SK-N-SH (cell line): ENCODE measurements around the gene AP3S1. TPM values are rescaled to one million over a fixed set of nuclear protein-coding genes. Genes with fewer than 3 reads are reported as not detected.

Source experiments
- CTCF ChIA-PET: fragments of 300-600, 350-600 bp; formaldehyde crosslinking; extraction: SDS; loops from one replicate; lab custom pipeline; 2021; lab: Yijun Ruan, JAX
- POLR2A ChIA-PET: fragments of 350-600 bp; sonication (Branson Sonifier 250); formaldehyde crosslinking; extraction: SDS; loops from one replicate; lab custom pipeline; 2020; ENCODE audit warnings: antibody characterized with exemption, inconsistent platforms; lab: Yijun Ruan, JAX
- DNase-seq: peaks from one replicate; pipeline ENCODE4 v3.0.0; 2012
- H2AFZ ChIP-seq: fragments of 200-600 bp; sonication (generic); 2 replicates; pipeline ENCODE4 v1.8.1; 2016; ENCODE audit warnings: antibody characterized with exemption, mild to moderate bottlenecking, low read depth
- H3F3A ChIP-seq: fragments of 200-600 bp; sonication (generic); replicated peaks from 2 replicates; pipeline ENCODE3; 2016; ENCODE audit warnings: antibody characterized with exemption, mild to moderate bottlenecking; ENCODE audit not compliant: insufficient read depth
- H3K27ac ChIP-seq, 2 experiments: fragments of 200-500 bp in 1 of 2; fragments of 200-600 bp in 1 of 2; sonication (Bioruptor generic) in 1 of 2; sonication (generic), shearing (Covaris generic) in 1 of 2; 2 replicates each; pipeline versions ENCODE4 v1.5.1 to v1.6.1; 2014 to 2016; ENCODE audit warnings: low read depth in 2 of 2, inconsistent platforms in 1 of 2, low read length in 1 of 2, mild to moderate bottlenecking in 1 of 2, mixed read lengths in 1 of 2
- H3K27me3 ChIP-seq: fragments of 200-600 bp; sonication (generic), shearing (Covaris generic); 2 replicates; pipeline ENCODE4 v1.6.1; 2016; ENCODE audit warnings: mixed run types; ENCODE audit not compliant: insufficient read depth
- H3K36me3 ChIP-seq, 2 experiments: fragments of 200-500 bp in 1 of 2; fragments of 200-600 bp in 1 of 2; sonication (Bioruptor generic) in 1 of 2; sonication (generic) in 1 of 2; replicated peaks in 1 of 2; 2 replicates each; pipeline versions ENCODE3 to v1.5.1; 2014 to 2016; ENCODE audit warnings: low read length in 1 of 2, mild to moderate bottlenecking in 1 of 2; ENCODE audit not compliant: insufficient read depth in 2 of 2, control insufficient read depth in 1 of 2
- H3K4me1 ChIP-seq, 2 experiments: fragments of 200-500 bp in 1 of 2; fragments of 200-600 bp in 1 of 2; sonication (Bioruptor generic) in 1 of 2; sonication (generic), shearing (Covaris generic) in 1 of 2; 2 replicates each; pipeline versions ENCODE4 v1.5.1 to v1.6.1; 2014 to 2016; ENCODE audit warnings: low read depth in 1 of 2, low read length in 1 of 2, mixed run types in 1 of 2; ENCODE audit not compliant: insufficient read depth in 2 of 2, control insufficient read depth in 1 of 2
- H3K4me2 ChIP-seq: fragments of 200-600 bp; sonication (generic), shearing (Covaris generic); 2 replicates; pipeline ENCODE4 v1.6.1; 2017; ENCODE audit warnings: mixed run types
- H3K4me3 ChIP-seq, 2 experiments: fragments of 200-500 bp in 1 of 2; fragments of 200-600 bp in 1 of 2; sonication (Bioruptor generic) in 1 of 2; sonication (generic), shearing (Covaris generic) in 1 of 2; 2 replicates each; pipeline versions ENCODE4 v1.5.1 to v1.8.1; 2014 to 2016; ENCODE audit warnings: low read depth in 2 of 2, inconsistent platforms in 1 of 2, low read length in 1 of 2, mild to moderate bottlenecking in 1 of 2, mixed read lengths in 1 of 2, moderate library complexity in 1 of 2
- H3K79me2 ChIP-seq: fragments of 200-600 bp; sonication (generic); 2 replicates; pipeline ENCODE4 v1.8.1; 2017; ENCODE audit warnings: mild to moderate bottlenecking; ENCODE audit not compliant: insufficient read depth
- H3K9ac ChIP-seq: fragments of 200-600 bp; sonication (generic); 2 replicates; pipeline ENCODE4 v1.6.1; 2017; ENCODE audit warnings: mixed run types
- H3K9me2 ChIP-seq: fragments of 200-600 bp; sonication (generic); 2 replicates; pipeline ENCODE4 v1.6.1; 2017; ENCODE audit warnings: mixed run types
- H3K9me3 ChIP-seq: fragments of 200-600 bp; sonication (generic); 2 replicates; pipeline ENCODE4 v1.6.1; 2017; ENCODE audit warnings: mixed run types, mild to moderate bottlenecking, moderate library complexity
- H4K20me1 ChIP-seq: fragments of 200-600 bp; sonication (generic); 2 replicates; pipeline ENCODE4 v1.6.1; 2017; ENCODE audit warnings: mild to moderate bottlenecking, mixed run types; ENCODE audit not compliant: insufficient read depth
- CHD2 ChIP-seq: fragments of 150-350 bp; IDR thresholded peaks from 2 replicates; pipeline ENCODE4 v1.6.1; 2018; ENCODE audit warnings: low read length; ENCODE audit not compliant: partially characterized antibody
- EP300 ChIP-seq, 2 experiments: IDR thresholded peaks; 2 replicates each; pipeline versions ENCODE4 v1.4.0 to v1.6.1; 2012; ENCODE audit warnings: borderline replicate concordance in 1 of 2, low read depth in 1 of 2, low read length in 1 of 2
- FOSL2 ChIP-seq: IDR thresholded peaks from 2 replicates; pipeline ENCODE4 v1.4.0; 2012; ENCODE audit warnings: low read depth, mild to moderate bottlenecking, moderate library complexity, borderline replicate concordance
- FOXJ3 ChIP-seq: sonication (generic); formaldehyde crosslinking; IDR thresholded peaks from 2 replicates; pipeline ENCODE4 v1.5.1; 2020; ENCODE audit warnings: mild to moderate bottlenecking, missing genetic modification reagents
- FOXM1 ChIP-seq: IDR thresholded peaks from 2 replicates; pipeline ENCODE4 v1.4.0; 2012; ENCODE audit warnings: low read depth, mild to moderate bottlenecking
- GABPA ChIP-seq: IDR thresholded peaks from 2 replicates; pipeline ENCODE4 v1.4.0; 2012; ENCODE audit warnings: low read depth, mild to moderate bottlenecking
- GATA2 ChIP-seq: sonication (generic); formaldehyde crosslinking; IDR thresholded peaks from 2 replicates; pipeline ENCODE4 v1.5.0; 2020; ENCODE audit warnings: mild to moderate bottlenecking, missing genetic modification reagents
- JUND ChIP-seq: IDR thresholded peaks from 2 replicates; pipeline ENCODE4 v1.4.0; 2012
- MAX ChIP-seq: IDR thresholded peaks from 2 replicates; pipeline ENCODE4 v1.4.0; 2012; ENCODE audit warnings: low read depth
- MXI1 ChIP-seq: IDR thresholded peaks from 2 replicates; pipeline ENCODE4 v1.6.1; 2012; ENCODE audit warnings: mild to moderate bottlenecking, low read depth, low read length, improper control_type of control experiment
- NFIC ChIP-seq: IDR thresholded peaks from 2 replicates; pipeline ENCODE4 v1.4.0; 2012; ENCODE audit warnings: borderline replicate concordance
- POLR2AphosphoS5 ChIP-seq: IDR thresholded peaks from 2 replicates; pipeline ENCODE4 v1.6.1; 2012; ENCODE audit warnings: low read depth, low read length
- RAD21 ChIP-seq: IDR thresholded peaks from 2 replicates; pipeline ENCODE4 v1.6.1; 2012; ENCODE audit warnings: mild to moderate bottlenecking, low read length
- RXRA ChIP-seq: IDR thresholded peaks from 2 replicates; pipeline ENCODE4 v1.4.0; 2012; ENCODE audit warnings: low read depth, mild to moderate bottlenecking, borderline replicate concordance
- SIN3A ChIP-seq: IDR thresholded peaks from 2 replicates; pipeline ENCODE4 v1.6.1; 2012; ENCODE audit warnings: low read depth, mild to moderate bottlenecking, low read length, moderate library complexity, borderline replicate concordance
- TAF1 ChIP-seq: IDR thresholded peaks from 2 replicates; pipeline ENCODE4 v1.6.1; 2012; ENCODE audit warnings: low read depth, mild to moderate bottlenecking, low read length, moderate library complexity, borderline replicate concordance
- TCF12 ChIP-seq: IDR thresholded peaks from 2 replicates; pipeline ENCODE4 v1.4.0; 2012
- WGBS: methylation state at CpG from one replicate; pipeline ENCODE4 v1.1.6; 2017; ENCODE audit warnings: low lambda C conversion rate; 5-methylcytosine and 5-hydroxymethylcytosine counted together
- polyA plus RNA-seq, 3 experiments: library from polyadenylated mRNA; depleted of rRNA; stranded (reverse); fragments of >200 nt; gene quantifications; 2 replicates each; pipeline ENCODE4 v1.2.3, GENCODE V29; 2012
- TF ChIP-seq, protein P1 (sequence below): fragments of 200-600 bp; sonication (generic); IDR thresholded peaks from 2 replicates; pipeline ENCODE4 v1.6.1; 2017; ENCODE audit warnings: antibody characterized with exemption, mild to moderate bottlenecking, moderate library complexity
- TF ChIP-seq, protein P2 (sequence below): IDR thresholded peaks from 2 replicates; pipeline ENCODE4; 2012
- TF ChIP-seq, protein P3 (sequence below): IDR thresholded peaks from 2 replicates; pipeline ENCODE4 v1.4.0; 2012; ENCODE audit warnings: low read depth, borderline replicate concordance
- TF ChIP-seq, protein P4 (sequence below): IDR thresholded peaks from 2 replicates; pipeline ENCODE4 v1.6.1; 2012; ENCODE audit warnings: mild to moderate bottlenecking, low read depth, low read length, moderate library complexity

AP3S1 gene
- polyA plus RNA-seq, 1 of the 3 experiments (the other 2 are of a cell fraction): 21.6 TPM

DNA sequence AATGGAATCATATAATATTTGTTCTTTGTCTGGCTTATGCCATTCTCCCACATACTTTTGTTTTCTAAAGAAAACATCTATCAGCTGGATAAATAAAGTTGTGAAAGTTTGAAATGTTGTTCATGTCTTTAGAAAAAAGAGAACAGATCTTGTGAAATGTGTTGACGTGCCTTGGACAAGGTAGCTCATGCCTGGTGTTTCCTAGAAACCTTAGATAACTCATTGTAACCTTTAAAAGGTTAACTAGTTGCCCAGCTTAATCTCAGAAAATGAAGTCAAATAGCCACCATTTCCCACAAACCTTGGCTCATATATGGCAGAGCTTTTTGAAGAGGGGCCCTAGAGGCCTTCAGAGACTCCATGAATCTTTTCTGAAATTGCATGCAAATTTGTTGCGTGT is 40.6 kb upstream of the AP3S1 start:
- 81% methylated on average over 2 of the region's 2 CpGs for WGBS
- Histone ChIP-seq H3K9me2 (no peaks in the 10 kb centered on the region), H3K36me3 (no peaks in the 10 kb centered on the region), H3K9me3 (no peaks in the 10 kb centered on the region), H4K20me1 (no peaks in the 10 kb centered on the region), H3K27ac (no peak overlapping the region), H2AFZ (no peak overlapping the region), H3K27me3 (no peaks in the 10 kb centered on the region), H3K4me1 (no peaks in the 10 kb centered on the region; a peak in 1 of 4 replicates), H3F3A (no peaks in the 10 kb centered on the region), H3K4me2 (no peak overlapping the region), H3K79me2 (no peaks in the 10 kb centered on the region)
- DNase-seq: no peak
- ChIA-PET CTCF (no interaction called here), POLR2A (no interaction called here)
- TF ChIP-seq NFIC: no peak
- no peak for TF ChIP-seq RXRA
- no peak for TF ChIP-seq MXI1
- TF ChIP-seq, protein P1, sequence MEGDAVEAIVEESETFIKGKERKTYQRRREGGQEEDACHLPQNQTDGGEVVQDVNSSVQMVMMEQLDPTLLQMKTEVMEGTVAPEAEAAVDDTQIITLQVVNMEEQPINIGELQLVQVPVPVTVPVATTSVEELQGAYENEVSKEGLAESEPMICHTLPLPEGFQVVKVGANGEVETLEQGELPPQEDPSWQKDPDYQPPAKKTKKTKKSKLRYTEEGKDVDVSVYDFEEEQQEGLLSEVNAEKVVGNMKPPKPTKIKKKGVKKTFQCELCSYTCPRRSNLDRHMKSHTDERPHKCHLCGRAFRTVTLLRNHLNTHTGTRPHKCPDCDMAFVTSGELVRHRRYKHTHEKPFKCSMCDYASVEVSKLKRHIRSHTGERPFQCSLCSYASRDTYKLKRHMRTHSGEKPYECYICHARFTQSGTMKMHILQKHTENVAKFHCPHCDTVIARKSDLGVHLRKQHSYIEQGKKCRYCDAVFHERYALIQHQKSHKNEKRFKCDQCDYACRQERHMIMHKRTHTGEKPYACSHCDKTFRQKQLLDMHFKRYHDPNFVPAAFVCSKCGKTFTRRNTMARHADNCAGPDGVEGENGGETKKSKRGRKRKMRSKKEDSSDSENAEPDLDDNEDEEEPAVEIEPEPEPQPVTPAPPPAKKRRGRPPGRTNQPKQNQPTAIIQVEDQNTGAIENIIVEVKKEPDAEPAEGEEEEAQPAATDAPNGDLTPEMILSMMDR: no peak
- TF ChIP-seq MAX: no peak
- TF ChIP-seq, all 33 proteins: peak for 0
- Histone ChIP-seq H3K4me3 (no peak overlapping the region), H3K9ac (no peak overlapping the region)

DNA sequence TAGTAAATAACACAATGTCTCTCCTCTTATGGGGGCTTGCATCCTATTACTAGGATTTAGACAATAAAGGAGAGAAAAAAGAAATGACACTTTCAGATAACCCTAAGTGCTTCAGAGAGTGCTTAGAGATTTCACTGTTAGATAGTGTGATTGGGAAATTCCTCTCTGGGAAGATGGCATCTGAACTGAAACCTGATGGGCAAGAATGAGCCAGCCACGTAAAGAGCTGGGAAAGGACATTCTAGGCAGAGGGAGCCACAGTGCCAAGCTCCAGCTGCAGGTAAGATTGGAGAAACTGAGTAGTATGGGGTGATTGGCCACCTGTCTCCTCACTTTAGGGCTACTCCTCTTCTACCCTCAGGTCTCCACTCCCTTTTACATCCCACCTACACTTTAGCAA is 39.8 kb upstream of the AP3S1 start:
- H3K36me3 ChIP-seq: no peaks in the 10 kb centered on the region
- no peak overlapping the region for H2AFZ ChIP-seq
- 11% methylated on average over 1 of the region's 1 CpG for WGBS
- no peaks in the 10 kb centered on the region for H3K9me3 ChIP-seq
- no peaks in the 10 kb centered on the region for H3F3A ChIP-seq
- H3K9ac ChIP-seq: no peak overlapping the region
- POLR2A ChIA-PET: no interaction called here
- DNase-seq: no peak
- H3K4me1 ChIP-seq: no peaks in the 10 kb centered on the region; a peak in 1 of 4 replicates
- H3K4me3 ChIP-seq: no peak overlapping the region
- H3K79me2 ChIP-seq: no peaks in the 10 kb centered on the region
- no peaks in the 10 kb centered on the region for H3K9me2 ChIP-seq
- H3K27ac ChIP-seq: no peak overlapping the region
- CTCF ChIA-PET: no interaction called here
- H3K27me3 ChIP-seq: no peaks in the 10 kb centered on the region
- no peaks in the 10 kb centered on the region for H4K20me1 ChIP-seq
- no peak overlapping the region for H3K4me2 ChIP-seq
- no peak for TF ChIP-seq TAF1
- no peak for TF ChIP-seq FOSL2
- no peak for TF ChIP-seq GATA2 (CRISPR knock-in tag)
- no peak for TF ChIP-seq EP300 (IDR thresholded peaks at IDR 0.05; ENCODE audit: borderline replicate concordance in 1 of 2, low read depth in 1 of 2, low read length in 1 of 2)
- TF ChIP-seq RAD21: no peak
- TF ChIP-seq POLR2AphosphoS5: no peak
- no peak for TF ChIP-seq SIN3A
- TF ChIP-seq, protein P2, sequence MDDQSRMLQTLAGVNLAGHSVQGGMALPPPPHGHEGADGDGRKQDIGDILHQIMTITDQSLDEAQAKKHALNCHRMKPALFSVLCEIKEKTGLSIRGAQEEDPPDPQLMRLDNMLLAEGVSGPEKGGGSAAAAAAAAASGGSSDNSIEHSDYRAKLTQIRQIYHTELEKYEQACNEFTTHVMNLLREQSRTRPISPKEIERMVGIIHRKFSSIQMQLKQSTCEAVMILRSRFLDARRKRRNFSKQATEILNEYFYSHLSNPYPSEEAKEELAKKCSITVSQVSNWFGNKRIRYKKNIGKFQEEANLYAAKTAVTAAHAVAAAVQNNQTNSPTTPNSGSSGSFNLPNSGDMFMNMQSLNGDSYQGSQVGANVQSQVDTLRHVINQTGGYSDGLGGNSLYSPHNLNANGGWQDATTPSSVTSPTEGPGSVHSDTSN: no peak
- TF ChIP-seq, protein P3, sequence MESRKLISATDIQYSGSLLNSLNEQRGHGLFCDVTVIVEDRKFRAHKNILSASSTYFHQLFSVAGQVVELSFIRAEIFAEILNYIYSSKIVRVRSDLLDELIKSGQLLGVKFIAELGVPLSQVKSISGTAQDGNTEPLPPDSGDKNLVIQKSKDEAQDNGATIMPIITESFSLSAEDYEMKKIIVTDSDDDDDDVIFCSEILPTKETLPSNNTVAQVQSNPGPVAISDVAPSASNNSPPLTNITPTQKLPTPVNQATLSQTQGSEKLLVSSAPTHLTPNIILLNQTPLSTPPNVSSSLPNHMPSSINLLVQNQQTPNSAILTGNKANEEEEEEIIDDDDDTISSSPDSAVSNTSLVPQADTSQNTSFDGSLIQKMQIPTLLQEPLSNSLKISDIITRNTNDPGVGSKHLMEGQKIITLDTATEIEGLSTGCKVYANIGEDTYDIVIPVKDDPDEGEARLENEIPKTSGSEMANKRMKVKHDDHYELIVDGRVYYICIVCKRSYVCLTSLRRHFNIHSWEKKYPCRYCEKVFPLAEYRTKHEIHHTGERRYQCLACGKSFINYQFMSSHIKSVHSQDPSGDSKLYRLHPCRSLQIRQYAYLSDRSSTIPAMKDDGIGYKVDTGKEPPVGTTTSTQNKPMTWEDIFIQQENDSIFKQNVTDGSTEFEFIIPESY: no peak
- no peak for TF ChIP-seq FOXJ3 (CRISPR knock-in tag)
- no peak for TF ChIP-seq FOXM1
- no peak for TF ChIP-seq CHD2
- TF ChIP-seq TCF12: no peak
- TF ChIP-seq JUND: no peak
- TF ChIP-seq GABPA: no peak
- TF ChIP-seq, protein P4, sequence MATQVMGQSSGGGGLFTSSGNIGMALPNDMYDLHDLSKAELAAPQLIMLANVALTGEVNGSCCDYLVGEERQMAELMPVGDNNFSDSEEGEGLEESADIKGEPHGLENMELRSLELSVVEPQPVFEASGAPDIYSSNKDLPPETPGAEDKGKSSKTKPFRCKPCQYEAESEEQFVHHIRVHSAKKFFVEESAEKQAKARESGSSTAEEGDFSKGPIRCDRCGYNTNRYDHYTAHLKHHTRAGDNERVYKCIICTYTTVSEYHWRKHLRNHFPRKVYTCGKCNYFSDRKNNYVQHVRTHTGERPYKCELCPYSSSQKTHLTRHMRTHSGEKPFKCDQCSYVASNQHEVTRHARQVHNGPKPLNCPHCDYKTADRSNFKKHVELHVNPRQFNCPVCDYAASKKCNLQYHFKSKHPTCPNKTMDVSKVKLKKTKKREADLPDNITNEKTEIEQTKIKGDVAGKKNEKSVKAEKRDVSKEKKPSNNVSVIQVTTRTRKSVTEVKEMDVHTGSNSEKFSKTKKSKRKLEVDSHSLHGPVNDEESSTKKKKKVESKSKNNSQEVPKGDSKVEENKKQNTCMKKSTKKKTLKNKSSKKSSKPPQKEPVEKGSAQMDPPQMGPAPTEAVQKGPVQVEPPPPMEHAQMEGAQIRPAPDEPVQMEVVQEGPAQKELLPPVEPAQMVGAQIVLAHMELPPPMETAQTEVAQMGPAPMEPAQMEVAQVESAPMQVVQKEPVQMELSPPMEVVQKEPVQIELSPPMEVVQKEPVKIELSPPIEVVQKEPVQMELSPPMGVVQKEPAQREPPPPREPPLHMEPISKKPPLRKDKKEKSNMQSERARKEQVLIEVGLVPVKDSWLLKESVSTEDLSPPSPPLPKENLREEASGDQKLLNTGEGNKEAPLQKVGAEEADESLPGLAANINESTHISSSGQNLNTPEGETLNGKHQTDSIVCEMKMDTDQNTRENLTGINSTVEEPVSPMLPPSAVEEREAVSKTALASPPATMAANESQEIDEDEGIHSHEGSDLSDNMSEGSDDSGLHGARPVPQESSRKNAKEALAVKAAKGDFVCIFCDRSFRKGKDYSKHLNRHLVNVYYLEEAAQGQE: no peak
